ENCODE data around the gene LNX2.

- TF ChIP-seq CTCF (conservative IDR thresholded peaks at IDR 0.05; ENCODE audit: low read length) (no peak), EZH2phosphoT487 (IDR thresholded peaks at IDR 0.05; ENCODE audit: borderline replicate concordance) (no peak)
Measured at GRCh38 chr13:27504868-27505194, 115.5 kb downstream of the LNX2 start.

Measured in Loucy (cell line).